ENCODE measurements around the gene DDX4.
"Not testable (repeated sequence)": the region's sequence is repeated elsewhere in the genome, so short reads cannot be mapped to it uniquely, and the experiment has no call there.

DDX4 gene

DNA sequence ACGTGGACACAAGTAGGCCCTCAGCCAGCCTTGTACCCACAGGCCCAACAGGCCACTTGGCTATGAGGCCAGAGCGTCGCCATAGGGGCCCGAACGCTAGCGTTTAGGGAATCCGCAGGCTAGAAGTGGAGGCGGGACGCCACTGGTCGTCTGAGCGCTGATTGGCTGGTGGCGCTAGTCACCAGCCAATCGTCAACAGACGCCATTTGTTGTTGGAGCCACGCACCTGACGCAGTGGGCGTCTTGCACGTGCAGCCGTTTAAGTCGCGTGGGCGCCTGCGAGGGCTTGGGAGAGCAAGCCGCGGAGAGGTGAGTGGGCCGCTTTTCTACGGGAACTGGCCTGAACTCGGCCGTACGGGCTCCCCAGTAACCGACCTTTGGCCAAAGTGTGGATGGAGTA lies at the start of gene DDX4:
DDX4 (plus strand) TSS at position 269 of the 400 bp plus-strand sequence. CDS start 903 bp downstream, outside the sequence.
- no peak for DNase-seq

DNA sequence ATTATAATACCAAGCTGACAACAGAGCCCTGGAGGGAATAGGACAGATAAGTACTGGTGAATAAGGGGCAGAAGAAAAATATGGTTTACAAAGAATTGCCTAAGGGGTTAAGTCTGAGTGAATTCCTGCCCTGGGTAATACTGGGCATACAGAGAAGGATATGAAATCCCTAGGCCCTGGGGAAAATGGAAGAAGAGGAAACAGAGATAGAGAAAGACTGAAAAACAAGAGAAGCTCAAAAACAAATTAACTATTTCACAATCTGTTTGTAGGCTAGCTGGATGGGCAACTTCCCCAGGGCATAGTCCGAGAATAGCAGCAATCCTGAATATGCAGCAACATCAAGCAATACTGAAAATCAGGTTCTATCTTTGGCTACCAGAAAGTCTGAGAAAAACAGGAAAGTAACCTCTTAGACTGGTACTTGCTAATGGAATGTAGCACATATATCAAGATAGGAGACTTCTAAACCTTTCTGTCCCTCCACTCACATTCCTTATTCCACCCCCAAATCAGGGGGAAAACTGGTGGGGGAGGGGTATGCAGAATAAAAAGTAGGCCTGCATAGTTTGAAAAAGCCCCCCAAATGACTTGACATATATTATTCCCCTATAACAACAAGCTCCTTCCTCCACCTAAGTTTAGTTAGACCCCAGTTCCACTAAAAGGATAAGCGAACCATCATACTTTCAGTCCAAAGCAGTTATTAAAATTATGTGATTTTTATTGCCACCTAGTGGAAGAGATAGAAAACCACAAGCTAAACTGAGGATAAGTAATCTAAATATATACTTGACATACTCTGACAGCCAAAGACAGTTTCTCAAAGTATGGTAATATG lies 46.4 kb upstream of the DDX4 start:
- no peak for DNase-seq

DNA sequence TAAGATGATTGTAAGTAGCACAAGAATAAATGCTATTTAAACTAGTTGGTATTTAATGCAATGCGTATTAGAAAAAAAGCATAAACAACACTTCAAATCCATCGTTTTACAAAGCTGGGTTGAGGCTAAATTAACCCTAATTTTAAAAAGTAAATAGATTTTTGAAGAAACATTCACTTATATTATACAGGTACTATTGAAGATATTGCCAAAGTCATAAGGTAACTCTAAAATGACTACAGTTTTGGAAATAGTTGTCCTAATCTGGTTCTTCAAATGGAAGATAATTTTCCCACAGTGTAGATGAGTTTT lies 45.8 kb upstream of the DDX4 start:
- no peak for DNase-seq

DNA sequence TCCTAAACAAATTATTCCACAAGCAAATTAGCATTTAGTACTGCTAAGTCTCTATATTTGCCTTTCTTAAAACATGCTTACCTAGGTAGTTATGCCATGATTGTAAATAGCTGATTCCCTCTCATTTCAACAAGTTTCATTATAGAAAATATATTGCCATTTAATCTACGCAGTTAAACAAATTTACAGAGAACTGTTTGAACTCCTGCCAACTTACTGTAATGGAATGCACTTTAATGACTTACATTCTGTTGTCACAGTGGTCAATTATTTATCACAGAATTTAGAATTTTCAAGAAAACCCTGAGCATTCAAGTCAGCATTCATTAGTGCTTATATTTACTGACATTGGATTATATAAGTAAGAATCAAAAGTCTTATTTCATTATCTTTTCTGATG lies 45.4 kb upstream of the DDX4 start:
- no peak for DNase-seq

DNA sequence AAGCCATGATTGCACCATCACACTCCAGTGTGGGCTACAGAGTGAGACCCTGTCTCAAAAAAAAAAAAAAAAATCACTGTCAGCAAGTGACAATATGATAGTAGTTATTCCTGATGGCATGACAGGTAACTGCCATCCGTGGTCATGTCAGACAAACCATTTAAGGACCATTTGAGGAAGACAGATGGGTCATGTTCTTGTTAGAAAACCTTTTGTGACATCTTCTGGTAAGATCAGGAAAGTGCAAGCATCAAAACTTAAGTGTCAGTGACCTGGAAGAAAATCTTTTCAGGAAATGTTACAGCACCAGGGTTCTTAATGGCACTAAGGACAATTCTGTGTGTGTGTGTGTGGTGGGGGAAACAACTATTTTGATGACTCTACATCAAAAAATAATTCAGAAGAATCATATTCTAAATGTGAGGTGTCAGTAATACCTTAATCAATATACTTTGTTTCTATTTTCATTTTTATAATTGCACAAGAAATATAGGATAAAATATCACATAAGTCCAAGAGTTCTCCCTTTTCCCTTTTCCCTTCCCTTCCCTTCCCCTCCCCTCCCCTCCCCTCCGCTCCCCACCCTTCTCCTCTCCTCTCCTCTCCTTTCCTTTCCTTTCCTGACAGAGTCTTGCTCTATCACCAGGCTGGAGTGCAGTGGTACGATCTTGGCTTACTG lies 43.6 kb upstream of the DDX4 start:
- no peak for DNase-seq

DNA sequence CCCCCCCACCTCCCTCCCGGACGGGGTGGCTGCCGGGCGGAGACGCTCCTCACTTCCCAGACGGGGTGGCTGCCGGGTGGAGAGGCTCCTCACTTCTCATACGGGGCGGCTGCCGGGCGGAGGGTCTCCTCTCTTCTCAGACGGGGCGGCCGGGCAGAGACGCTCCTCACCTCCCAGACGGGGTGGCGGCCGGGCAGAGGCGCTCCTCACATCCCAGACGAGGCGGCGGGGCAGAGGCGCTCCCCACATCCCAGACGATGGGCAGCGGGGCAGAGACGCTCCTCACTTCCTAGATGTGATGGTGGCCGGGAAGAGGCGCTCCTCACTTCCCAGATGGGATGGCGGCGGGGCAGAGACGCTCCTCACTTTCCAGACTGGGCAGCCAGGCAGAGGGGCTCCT lies 41.2 kb upstream of the DDX4 start:
- DNase-seq, result not testable (repeated sequence)

DNA sequence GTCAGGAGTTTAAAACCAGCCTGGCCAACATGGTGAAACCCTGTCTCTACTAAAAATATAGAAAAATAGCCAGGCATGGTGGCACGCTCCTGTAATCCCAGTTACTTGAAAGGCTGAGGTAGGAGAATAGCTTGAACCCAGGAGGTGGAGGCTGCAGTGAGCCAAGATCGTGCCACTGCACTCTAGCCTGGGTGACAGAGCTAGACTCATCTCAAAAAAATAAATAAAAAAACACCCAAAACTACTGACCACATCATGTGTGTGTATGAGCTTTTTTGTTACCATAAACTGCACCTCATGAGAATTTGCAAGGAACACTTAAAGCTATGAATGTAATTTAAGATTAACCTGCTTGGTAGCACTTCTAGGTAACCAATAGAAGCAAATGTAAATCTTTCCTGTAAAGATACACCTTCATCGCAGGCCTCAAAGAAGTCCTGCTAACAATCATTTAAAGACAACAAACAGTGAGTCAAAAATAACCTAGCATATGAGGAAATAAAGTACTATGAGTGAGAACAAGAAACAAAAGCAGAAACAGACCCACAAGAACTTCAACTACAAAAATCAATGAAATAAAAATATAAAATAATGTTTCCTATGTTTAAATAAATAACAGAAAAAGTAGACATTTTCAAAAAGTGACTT lies 38.7 kb upstream of the DDX4 start:
- DNase-seq, result no peak

DNA sequence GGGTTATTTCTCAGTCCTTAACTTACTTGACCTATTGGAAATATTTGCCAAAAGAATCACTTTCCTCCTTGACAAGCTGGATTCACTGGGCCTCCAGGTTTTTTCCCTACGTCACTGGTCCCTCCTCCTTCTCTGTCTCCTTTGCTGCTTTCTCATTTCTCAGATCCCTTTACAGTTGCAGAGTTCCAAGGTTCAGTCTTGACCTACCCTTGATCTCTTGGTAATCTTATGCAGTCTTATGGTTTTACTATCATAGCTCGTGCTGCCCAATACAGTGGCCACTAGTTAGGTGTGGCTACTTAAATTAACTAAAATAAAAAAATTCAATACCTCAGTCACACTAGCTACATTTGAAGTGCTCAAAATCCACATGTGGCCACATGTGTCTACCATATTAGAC lies 37.1 kb upstream of the DDX4 start:
- DNase-seq, result no peak

DNA sequence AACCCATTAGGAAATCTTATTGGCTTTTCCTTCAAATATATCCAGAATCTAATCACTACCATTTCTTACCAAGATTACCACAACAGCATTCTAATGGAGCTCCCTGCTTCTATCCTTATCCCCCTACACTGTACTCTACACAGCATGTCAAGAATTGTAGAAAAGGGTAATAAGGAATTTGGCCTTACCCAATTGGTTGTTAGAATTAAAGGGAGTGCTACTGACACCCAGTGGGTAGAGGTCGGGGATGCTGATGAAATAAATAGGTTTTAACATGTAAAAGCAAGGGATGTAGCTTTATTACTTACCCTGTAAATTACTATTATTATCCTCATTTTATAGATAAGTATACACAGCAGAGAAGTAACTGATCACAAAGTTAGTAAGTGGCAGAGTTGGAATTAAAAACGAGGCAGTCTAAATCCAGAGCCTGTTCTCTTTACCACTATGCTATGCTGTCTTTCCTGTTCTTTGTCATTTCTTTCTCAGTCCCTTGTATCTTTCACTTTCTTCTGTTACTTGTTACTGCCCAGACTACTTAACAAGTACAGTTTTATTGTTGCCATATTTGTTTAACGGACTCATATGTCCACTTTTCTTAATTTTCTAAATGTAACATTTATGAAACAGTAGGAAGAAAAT lies 36.3 kb upstream of the DDX4 start:
- no peak for DNase-seq

DNA sequence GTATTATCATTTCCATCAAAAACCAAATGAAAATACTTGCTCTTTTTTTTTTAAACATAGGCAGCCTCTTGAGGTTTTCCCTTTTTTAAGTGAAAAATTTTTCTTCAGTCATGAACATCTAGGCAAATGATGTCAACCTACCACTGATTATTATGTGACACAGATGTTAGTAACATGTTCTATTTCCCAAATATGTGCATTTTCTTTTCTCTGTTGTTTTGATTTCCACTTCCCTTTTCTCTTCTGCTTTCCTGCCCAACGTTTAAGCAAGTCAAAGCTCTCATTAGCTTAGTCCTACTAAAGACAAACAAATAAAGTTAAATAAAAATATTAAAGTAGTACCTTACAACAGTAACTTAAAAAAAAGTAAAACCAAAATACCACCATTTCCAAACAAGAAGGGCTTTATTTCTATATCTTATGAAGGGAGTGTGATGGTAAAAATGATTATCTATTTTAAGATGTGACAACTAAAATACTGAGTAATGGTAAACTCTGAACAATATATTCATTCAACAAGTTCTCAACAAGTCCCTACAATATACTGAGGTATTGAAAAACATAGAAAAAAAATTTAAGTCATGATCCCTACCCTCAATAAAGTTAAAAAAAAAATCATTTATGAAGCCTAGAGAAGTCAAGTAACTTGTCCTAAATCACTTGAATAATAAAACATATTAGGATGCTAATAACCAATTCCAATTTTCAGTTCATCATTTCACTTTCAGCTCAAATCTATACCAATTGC lies 35.1 kb upstream of the DDX4 start:
- no peak for DNase-seq

DNA sequence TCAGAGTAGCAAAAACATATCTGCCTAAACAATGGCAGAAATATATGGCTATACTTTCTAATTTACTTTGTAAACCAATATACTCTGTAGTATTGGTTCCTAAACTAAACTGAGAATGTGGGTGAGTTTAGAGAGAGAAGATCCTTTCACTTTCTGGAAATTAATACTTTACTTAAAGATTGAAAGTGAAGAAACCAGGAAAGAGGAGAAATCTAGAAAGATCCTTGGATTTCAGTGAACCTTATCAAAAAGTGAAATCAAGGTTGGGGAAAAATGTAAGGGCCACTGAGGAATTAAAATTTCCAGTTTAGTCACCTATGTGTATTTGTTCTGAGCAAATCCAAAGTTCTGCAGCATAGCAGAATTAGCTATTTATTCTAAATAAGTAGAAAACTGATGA lies 31.6 kb upstream of the DDX4 start:
- no peak for DNase-seq

DNA sequence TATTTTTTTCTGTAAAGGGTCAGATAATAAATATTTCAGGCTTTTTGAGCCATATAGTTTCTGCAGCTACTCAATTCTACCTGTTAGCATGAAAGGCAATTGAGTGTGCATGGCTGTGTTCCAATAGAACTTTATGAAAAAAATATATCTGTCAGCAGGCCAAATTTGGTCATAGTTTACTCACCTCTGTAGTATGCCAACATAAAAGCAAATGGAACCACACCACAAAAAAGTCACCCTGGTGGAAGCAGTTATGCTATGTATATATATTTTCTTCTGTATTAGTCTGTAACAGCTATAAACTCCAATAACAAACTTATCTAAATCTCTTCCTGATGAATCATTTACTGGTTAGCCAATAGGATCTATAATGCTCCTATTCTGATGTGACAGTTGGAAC lies 29.1 kb upstream of the DDX4 start:
- DNase-seq, result no peak

DNA sequence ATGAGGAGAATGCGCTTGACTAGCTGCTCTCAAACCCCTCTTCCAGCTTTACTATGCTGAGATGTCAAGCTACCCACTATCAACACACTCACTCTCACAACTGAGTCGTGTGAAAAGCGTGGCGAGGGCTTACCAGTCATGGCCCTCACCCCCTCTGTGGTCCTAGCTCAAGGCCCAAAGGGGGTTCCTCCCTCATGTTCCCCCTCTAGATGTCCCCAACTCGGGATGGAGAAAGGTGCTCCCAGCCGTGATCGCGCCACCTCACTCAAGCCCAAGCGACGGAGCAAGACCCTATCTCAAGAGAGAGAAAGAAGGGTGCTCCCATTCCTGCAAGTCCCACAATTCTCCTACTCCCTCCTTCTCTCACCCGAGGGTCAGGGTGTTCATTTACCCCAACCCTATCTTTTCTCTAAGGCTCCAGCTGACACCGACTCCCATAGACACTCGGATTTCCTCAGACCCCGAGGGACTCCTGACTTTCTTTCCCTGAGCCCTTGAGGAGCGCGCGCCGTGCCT lies 26.3 kb upstream of the DDX4 start:
- no peak for DNase-seq

DNA sequence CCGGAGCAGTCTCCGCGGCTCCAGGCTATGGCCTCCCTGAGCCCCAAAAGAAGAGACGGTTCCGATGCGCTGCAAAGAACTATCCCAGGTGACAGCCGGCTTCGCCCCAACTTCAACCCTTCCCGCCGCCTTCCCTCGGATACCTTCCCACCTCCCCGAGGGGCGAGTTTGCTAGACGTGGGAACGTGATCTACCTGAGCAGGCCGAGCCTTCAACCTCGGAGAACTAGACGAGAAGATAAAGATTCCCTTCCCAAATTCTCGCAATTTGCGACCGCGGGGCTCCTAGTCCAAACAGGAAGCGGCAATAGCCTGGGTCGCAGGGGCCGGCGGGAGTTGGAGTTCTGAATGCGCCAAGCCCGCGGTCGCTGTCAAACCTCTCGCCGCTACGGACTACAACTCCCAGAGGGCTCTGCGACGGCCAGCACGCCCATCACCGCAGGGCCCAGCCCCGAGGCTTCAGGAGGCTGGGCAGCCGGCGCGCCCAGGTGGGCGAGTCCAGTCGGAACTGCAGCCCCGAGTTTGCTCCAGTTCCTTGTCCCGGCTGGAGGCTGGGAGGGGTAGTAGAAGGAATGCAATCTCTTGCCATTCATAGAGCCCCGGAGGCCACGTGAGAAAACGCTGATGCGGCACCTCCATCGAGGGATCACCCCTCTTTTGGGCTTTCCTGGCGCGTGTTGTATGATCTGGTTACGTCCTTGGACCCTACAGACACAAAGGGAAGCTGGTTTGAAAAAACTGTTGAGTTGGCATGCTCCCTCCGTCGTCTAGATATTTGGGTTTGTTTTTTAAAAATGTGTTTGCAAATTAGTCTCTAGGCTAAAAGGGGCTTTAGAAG lies 25.6 kb upstream of the DDX4 start, which contains the start of gene SLC38A9:
SLC38A9 (minus strand) TSS at position 302 of the 837 bp plus-strand sequence. CDS start 14,366 bp downstream, outside the sequence.
- peak; percentile 93 for DNase-seq

DNA sequence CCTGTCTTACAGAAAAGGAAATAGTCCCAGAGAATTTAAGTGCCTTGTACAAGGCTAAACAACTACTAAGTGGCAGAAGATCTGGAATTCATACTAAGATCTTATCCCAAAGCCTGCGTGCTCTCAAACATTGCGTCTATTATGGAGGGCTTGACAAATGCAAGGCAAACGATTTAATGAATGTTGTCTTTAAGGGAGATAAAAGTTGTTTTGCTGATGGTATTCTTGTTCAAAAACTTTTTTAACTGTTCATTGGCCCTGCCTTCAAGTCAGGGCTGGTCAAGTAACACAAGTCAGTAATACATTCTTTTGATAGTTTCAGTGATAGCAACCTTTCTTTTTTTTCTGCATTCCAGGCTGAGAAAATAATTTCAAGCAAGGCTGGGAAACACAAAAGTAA lies 24.0 kb upstream of the DDX4 start:
- DNase-seq, result no peak

DNA sequence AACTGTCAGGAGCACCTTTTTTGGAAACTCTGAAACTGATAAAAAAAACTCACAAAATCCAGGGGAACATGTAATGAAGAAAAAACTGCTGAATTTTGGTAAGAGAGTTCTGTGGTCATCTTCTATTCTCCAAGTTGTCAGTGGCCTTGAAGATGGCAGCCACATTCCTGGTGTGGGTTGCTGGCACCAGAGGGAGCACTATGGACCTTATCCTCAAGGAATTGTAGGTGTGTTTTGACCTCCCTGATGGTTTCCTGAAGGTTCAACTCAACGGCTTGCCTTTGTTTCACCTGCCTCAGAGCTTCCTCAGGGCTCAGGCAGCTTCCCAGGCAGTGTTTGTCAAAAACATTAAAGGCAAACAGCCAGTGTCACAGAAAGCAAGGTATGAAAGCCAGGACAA lies 23.5 kb upstream of the DDX4 start:
- DNase-seq, result no peak

DNA sequence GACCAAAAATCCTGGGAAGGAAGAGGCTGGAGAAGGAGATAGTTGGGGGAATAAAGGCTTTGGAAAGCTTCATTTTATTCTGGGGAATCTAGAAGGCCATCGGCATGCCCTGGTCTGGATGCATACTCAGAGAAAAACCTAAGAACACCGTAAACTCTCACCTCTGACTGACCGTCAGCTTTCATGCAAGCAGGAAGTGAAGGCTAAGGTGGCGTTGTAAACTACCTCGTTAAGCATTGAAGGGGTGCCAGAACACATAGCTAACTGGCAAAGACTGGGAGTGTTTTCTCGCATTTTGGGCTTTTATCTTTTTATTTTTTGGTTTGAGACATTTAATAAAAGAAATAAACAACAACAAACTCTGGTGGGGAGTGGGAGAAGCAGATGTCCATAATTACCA lies 23.1 kb upstream of the DDX4 start:
- no peak for DNase-seq

DNA sequence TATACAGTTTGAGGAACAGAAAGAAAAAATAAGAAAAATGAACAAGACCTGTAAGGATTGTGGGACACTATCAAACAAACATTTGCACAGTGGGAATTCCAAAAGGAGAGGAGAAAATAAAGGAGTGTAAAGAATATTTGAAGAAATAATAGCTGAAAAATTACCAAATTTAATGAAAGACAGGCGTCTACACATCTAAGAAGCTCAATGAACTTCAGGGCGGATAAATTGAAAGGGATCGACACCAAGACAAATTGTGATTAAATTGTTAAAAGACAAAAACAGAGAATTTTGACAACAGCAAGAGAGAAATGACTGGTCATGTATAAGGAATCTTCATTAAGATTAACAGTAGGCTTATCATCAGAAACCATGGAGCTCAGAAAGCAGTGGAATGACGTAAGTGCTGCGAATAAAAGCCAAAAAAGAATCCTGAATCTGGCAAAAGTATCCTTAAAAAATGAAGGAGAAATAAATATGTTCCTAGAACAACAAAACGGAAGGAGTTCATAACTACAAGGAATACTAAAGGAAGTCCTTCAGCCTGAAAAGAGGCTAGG lies 22.3 kb upstream of the DDX4 start:
- no peak for DNase-seq

DNA sequence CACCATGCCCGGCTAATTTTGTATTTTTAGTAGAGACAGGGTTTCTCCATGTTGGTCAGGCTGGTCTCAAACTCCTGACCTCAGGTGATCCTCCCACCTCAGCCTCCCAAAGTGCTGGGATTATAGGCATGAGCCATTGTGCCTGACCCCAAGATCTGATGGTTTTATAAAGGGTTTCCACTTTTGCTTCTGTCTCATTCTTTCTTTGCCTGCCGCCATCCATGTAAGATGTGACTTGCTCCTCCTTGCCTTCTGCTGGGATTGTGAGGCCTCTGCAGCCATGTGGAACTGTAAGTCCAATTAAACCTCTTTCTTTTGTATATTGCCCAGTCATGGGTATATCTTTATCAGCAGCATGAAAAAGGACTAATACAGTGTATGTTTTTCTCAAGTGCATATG lies 18.8 kb upstream of the DDX4 start:
- not testable (repeated sequence) for DNase-seq

DNA sequence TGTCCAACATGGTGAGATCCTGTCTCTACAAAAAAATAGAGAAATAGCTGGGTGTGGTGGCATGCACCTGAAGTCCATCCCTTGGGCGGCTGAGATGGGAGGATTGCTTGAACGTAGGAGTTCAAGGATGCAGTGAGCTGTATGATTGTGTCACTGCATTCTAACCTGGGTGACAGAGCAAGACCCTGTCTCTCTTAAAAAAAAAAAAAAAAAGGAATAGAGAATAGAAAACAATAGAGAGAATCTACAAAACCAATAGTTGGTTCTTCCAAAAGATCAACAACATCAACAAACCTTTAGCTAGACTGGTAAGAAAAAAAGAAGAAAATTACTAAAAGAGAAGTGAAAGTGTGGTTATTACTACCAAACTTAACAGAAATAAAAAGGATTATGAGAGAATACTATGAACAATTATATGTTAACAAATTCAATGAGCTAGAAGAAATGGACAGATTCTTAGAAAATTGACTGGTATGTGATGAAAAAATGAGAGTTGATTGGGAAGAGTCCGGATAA lies 17.6 kb upstream of the DDX4 start:
- no peak for DNase-seq

DNA sequence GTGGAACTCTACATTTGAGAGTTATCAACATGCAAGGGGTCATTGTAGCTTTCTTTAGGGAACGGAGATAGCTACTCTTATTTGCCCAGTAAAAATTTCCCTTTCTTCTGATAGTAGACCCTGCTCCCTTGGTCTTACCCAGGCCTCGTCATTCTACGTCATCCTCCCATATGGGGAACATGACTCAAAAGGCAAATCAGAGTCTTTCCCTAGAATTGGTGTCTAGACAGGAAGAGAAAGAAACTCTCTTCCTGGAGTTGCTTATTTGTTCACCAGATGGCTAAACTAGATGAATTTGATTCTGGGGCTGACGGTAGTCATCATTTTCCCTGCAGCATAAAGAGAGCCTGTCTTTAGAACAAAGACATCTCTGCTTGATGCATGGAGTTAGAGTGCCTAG lies 13.6 kb upstream of the DDX4 start:
- no peak for DNase-seq

All from activated T-cell treated with anti-CD3 and anti-CD28 coated beads, Interleukin-2, amount 50 U/mL, for 1 hour (primary cell).